HT1080 (cell line): Measurements from ENCODE around the gene BSCL2. TPM values are rescaled to one million over a fixed set of nuclear protein-coding genes. Genes with fewer than 3 reads are reported as not detected.
A peak's percentile ranks its signal among the peaks of the same experiment; 100 is the strongest.
"Not testable (repeated sequence)": the region's sequence is repeated elsewhere in the genome, so short reads cannot be mapped to it uniquely, and the experiment has no call there.

Experiments used
- DNase-seq: peaks from one replicate; pipeline ENCODE4 v3.0.0-alpha.2; 2015; ENCODE audit warnings: low read depth
- total RNA-seq: library from RNA; depleted of rRNA; stranded (reverse); fragments of >200 nt; shearing (Covaris generic); gene quantifications from 2 replicates; pipeline ENCODE4 v1.2.3, GENCODE V29; 2014

BSCL2 gene
- total RNA-seq, 1 experiment from 2014 or later, result 19.2 TPM

DNA sequence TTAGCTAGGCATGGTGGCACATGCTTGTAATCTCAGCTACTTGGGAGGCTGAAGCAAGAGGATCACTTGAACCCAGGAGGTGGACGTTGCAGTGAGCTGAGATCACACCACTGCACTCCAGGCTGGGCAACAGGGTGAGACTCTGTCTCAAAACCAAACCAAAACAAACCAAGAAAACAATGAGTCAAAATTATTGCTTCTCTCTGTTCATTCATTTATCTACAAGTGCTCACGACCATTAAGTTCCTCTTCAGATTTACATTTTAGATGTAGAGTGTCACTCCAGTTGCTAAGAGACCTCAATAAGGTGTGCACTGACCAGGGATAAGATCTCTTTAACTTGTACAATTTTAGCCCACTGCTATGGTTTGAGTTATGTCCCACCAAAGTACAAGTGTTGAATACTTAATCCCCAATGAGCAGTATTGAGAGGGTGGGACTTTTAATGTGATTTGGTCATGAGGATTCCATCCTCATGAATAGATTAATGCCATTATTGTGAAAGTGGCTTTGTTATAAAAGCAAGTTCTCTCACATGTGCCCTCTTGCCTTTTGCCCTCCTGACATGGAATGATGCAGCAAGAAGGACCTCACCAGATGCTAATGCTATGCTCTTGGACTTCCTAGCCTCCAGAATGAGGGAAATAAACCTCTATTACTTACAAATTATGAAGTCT is 12.2 kb upstream of the BSCL2 start:
- no peak for DNase-seq

DNA sequence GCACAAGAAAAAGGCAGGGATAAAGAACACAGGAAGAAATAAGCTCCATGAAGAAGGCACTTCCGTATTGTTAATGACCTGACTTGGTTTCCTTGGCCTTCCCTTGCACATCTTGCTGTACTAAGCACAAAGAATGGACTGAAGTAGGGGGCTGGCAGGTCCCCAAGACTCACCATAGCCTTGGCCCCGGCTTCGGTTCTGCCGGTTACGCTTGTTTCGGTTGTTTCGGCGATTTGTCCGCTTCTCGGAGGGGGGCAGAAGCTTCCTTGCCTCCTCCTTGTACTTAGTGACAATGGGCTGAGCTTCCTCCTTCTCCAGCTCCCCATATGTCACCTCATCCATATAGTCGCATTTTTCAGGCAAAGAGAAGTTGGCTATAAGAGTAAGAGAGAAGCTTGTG is 9.6 kb upstream of the BSCL2 start:
- DNase-seq, result no peak

GRCh38 chr11:62716206-62716605 is 9.0 kb upstream of the BSCL2 start:
- DNase-seq, result no peak

- no peak for DNase-seq
These were observed 8.2 kb upstream of the BSCL2 start for GRCh38 chr11:62715150-62716130.

- no peak for DNase-seq
These were observed 6.1 kb upstream of the BSCL2 start for GRCh38 chr11:62713343-62713742.

GRCh38 chr11:62712861-62713260 is 5.6 kb upstream of the BSCL2 start:
- DNase-seq, result no peak

GRCh38 chr11:62712276-62712812 is 5.1 kb upstream of the BSCL2 start:
- DNase-seq, result no peak

GRCh38 chr11:62710001-62710345 is 2.7 kb upstream of the BSCL2 start:
- DNase-seq, result no peak

DNA sequence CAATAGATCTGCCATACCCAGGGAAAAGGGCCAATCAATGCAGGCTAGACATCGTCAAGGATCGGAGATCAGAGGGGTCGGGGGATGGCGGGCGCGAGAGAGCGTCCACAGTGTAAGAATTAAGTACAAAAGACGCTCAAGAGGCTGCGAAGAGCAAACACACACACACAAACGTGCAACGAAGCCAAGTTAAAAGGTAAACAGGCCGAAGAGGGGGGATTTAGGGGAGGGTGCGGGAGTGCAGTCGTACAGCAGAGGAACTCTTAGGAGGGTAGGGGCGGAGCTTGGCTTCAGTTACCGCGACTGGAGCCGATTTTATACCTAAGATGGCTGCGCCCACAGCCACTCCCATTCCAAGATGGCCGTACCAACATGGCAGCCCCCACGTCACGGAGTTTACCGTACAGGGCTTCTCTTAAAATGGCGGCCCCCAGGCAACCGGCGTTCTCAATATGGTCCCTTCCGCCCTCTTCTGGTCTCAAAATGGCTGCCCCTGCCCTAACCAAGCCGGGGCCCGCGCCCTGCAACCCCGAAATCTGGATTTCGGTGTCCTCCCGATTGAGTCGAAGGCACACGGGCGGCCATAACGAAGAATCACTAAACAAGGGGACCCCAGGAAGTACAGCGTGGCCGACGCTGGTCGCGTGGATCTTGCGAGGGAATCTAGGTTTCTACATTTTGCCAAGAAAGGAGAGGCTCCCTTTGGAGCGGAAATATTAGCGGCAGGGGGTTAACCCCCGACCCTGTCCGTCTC is 2.2 kb upstream of the BSCL2 start:
- peak; percentile 50 for DNase-seq

DNA sequence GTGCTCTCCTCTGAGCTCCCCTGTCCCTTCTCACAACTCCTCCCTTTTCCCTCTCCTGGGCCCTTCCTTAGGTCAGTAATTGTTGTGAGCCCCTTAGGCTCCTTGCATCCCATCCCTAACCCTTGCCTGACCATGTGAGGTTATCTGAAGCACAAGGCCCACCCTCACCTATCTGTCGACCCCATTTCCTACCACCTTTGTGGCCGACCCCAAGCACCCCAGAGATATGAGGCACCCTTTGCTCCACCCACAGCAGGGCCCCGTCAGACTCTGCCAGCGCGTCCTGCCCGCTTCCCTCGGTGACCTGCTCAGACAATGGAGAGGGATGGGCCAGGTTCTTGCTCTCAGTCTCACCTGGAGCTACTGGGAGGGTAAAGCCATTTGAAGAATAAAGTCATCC is 1.6 kb upstream of the BSCL2 start:
- no peak for DNase-seq

DNA sequence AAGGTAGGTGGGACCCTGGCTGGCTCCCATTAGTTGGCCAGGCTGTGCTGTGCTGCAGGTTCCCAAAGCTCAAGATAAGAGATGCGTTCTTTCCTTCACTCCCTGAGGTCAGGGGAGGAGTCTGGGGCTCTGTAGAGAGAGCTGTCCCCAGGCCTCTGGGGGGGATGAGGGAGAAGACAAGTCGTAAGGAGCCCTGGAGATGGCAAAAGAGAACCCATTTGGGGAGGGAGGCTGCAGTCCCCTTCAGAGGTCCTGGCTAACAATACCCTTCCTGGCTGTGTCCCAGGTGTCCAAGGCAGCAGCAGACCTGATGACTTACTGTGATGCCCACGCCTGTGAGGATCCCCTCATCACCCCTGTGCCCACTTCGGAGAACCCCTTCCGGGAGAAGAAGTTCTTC is 1.2 kb upstream of the BSCL2 start:
- no peak for DNase-seq

- DNase-seq, result no peak
These were observed 375 bp downstream of the BSCL2 start for GRCh38 chr11:62706850-62707247.

DNA sequence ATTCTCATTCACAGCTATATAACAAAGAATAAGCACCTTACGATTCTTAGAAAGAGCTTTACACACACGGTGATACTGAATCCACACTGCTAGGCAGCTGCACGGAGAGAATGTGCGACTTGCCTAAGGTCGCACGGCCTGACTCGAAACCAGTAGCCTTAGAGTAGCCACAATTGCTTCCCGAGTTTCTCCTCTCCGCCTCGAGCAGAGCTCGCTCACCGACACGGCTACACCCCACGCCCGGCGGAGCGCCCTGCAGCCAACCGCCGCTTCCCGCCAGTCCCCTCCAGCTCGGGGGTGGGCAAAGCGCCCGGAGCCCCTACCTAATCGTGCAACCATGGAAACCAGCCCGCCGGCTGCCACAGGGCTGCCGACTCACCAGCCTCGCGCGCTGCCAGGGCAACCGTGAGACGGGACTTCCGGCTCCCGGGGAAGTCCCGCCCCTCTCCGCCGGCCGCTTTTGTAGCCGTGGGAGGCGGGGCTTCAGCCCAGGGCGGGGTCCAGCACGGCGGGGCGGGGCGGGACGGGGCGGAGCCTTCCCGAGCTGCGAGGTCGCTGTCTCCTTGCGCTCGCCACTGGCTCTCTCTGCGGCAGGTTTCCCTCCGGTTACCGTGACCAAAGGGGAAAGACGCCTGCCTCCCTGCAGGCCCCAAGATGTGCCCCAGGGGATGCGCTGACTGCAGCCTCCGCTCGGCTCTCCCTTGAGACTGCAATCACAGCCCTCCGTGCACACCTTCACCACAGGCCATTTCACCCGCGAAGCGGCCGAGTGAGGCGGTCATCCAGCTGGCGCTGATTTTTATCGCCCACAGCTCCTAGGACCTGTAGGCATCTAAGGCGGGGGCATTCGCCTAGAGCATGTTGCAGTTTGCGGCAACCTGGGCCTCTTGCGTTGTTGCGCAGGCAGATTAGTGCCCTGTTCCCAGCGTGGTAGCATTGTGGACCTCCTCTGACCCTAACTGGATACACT is 1.1 kb downstream of the BSCL2 start:
- peak; percentile 90 for DNase-seq

- DNase-seq, result no peak
These were observed 1.8 kb downstream of the BSCL2 start for GRCh38 chr11:62705413-62705812.

GRCh38 chr11:62703921-62704320 is 3.3 kb downstream of the BSCL2 start:
- not testable (repeated sequence) for DNase-seq

DNA sequence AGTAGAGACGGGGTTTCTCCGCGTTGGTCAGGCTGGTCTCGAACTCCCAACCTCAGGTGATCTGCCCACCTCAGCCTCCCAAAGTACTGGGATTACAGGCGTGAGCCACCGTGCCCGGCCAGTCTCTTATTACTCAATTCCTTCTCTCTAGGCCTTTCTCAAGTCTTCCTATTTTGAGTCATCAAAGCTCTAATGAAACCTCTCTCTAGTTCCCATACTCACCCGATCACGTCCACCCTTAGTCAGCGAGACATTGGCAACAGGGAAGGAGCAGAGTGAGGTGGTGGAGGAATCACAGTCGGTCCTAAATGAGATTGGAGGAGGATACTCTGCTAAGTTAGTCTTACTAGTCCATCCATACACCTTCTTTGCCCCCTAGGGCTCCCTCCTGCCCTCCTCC is 5.0 kb downstream of the BSCL2 start:
- DNase-seq, result no peak

GRCh38 chr11:62694455-62695167 is 12.6 kb downstream of the BSCL2 start:
- DNase-seq, result peak; percentile 62

DNA sequence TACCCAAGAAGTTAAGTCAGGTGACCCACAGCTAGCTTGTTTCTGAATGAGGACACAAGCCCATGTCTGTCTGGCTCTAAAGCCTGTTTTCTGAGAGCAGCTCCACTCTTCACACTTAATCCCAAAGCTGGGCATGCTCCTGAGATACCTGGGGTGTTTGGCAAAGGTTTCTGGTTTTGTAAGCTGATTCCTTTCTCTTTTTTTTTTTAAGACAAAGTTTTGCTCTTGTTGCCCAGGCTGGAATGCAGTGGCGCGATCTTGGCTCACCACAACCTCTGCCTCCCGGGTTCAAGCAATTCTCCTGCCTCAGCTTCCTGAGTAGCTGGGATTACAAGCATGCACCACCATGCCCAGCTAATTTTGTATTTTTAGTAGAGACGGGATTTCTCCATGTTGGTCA is 13.6 kb downstream of the BSCL2 start:
- not testable (repeated sequence) for DNase-seq

DNA sequence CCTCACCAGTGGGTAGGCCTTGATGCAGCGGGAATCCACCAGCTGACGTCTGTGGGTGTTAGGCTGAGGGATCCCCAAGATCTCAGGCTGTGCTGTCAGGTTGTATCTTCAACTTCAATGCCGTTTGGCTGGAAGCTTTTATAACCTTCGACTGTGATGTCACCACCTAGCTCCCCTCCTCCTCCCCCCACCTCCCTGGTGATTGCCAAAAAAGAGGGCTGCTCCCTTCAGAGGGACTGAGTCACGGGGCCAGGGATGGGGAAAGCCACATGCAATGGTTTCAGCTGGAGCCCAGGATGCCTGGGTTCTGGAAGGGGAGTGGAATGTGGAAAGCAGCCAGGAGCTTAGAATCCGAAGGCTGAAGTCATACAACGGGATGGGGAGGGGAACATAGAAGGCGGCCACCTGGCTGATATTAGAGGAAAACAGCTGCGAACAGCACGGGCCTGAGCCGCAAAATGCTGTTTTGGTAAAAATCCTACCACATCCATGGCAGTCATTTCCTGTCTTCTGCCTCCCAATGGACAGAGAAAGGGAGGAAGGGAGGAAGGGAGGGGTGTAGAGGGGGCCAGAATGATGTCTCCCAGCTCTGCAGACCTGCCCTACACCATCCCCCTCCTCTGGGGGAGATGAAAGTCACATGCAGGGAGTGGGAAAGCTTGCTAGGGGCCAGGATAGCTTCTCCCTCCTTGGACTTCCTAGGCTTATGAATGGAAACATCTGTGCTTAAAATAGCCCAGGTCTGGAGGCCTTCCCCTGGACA is 17.6 kb downstream of the BSCL2 start, which contains the start of gene LRRN4CL:
Gene LRRN4CL, minus strand, starts transcription at position 110 of the 763 bp plus-strand sequence. CDS start 1,022 bp downstream, outside the sequence.
- peak; percentile 69 for DNase-seq
